Stimulated activated CD4-positive, alpha-beta T cell treated with anti-CD3 and anti-CD28 coated beads, Interleukin-1b, Interleukin-23, amount 100 ng/mL, for 24 hours (primary cell): Measurements from ENCODE around the gene ATP2B2.

Experiments used
- DNase-seq, 4 experiments: peaks; one replicate each; pipeline ENCODE4 v3.0.0-alpha.2; 2020; ENCODE audit warnings: low read depth in 4 of 4, low spot score in 1 of 4

ATP2B2 gene

DNA sequence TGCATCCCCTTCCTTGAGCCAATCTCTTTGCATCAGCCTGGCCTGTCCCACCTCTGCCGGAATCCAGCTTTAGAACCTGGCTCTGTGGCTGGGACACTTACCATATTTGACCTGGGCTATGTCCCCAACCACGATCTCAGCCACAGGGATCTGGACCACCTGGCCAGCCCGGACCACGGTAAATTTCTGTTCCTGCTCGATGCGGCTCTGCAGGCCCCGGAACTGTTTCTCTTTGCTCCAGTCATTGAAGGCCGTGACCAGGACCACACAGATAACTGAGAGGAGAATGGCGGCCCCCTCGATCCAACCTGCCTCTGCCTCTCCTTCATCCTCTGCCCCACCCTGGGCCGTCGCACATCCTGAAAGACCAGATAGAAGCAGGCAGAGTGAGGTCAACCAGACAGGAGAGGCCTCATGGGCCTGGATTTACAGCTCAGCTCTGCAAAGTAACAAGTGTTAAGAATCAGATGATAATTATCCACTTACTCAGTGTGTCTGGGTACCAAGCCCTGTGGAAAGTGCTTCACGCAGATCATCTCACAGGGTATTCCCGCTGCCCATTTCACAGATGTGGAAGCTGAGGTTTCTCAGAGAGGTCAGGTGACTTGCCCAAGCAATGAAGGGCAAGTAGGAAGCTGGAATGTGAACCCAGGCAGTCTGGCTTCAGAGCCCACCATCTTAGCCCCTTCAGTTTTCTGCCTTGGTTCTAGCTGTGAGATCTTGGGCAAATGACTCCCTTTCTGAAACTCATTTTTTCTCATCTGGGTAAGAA lies 103.2 kb downstream of the ATP2B2 start:
- no peak for DNase-seq

DNA sequence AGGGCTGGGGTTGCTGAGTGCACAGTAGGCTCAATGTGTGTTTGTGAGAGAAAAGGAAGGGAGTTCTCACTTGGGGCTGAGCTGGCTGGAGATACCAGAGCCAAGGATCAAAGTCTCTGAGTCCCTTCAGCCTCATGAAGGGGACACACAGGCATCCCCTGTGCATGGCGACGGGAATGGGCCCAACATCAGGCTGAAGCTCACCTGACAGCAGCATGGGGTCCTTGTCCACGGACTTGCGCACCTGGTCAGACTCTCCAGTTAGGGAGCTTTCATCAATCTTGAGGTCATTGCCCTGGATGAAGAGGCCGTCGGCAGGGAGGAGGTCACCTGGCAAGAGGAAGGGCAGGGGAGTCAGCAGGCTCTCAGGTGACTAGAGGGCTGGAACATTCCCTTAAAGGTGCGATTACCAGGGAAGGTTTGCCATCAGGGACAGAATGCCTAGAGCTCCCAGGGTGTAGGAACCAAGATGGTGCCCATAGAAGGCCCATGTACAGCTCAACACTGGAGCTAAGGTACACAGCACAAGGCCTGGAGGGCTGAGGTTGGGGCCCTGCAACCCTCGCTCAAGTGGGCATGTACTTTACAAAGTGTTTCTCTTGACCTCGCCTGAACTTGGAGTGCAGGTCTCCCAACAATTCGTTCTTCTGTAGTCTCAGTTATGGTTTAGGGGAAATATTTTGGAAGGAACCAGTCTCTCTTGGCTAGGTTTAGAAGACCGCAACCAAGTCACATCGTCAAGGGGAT lies 104.5 kb downstream of the ATP2B2 start:
- DNase-seq: no peak

DNA sequence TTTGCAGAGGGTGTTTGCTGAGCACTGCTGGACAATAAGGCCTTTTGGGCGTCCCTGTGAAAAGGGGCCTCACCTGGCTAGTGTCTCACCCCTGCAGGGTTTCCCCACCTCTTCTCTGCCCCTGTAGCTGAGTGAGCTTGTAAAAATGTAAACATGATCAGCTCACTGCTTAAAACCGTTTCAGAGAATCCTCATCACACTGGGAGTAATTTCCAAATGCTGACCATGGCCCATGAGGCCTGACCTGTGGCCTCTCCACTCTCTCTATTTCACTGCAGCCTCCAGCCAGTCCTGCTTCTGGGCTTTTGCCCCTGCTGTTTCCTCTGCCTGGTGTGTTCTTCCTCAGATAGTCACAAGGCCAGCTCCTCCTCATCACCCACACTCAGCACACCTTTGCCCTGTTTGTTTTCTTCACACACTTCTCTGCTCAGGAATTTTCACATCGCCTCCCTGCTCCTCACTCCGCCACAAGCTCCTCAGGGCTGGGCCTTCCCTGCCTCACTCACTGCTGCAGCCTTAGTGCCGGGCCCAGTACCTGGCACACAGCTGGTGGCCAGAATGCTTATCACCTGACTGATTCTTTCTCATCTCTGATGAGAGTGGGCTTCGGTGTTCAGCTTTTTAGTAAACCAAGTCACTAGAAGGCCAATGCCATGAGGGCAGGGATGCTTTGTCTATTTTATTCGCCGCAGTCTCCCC lies 105.2 kb downstream of the ATP2B2 start:
- no peak for DNase-seq

DNA sequence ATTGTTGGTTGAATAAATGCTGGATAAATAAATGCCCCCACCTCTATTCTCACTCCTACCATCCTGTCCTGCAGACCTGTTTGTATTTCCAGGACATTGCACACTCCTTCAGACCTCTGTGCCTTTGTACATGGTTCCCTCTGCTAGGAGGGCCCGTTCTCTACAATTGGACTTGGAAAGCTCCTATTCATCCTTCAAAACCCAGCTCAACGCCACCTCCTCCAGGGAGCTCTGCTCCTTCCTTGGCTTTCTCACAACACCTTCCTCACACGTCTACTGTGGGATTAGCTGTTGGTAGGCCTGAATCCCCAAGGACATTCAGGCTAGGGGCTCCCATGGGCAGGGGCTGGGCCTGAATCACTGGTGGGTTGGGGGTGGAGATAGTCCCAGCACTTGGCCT lies 105.8 kb downstream of the ATP2B2 start:
- no peak for DNase-seq

DNA sequence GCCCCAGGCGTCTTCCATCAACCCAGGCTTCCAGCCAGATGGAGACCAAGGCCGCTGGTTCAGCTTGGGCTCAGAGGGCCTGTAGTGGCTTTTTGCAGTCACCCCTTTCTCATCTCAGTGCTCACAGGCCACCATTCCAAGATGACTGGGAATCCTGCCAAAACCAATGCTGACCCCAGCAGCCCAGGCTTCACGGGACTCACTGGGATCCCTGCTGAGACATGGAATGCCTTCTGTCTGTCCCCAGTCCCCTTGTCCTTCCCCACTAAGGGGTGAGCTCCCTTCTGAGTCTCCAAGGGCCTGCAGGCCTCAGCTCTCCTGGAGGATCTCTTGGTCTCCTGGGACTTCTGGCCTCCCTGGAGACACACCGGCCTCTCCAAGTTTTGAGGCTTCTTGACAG lies 107.0 kb downstream of the ATP2B2 start:
- no peak for DNase-seq

DNA sequence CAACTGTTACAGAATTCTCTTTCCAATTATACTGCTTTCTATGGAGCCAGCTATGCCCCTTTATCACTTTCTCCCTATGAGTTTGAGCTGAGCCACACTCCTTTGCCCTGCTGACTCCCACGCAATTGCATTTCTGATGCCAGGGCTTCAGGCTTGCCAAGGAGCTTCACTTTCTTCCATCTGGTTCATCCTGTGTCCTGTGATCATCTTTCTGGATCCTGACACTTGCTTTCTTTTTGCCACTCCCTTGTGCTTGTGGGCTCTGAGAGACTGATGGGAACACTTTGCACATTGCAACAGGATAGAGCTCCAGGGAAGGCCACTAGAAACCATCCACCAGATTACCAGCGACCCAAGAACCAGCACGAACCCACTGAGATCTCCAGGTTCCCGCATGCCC lies 107.5 kb downstream of the ATP2B2 start:
- DNase-seq: no peak

DNA sequence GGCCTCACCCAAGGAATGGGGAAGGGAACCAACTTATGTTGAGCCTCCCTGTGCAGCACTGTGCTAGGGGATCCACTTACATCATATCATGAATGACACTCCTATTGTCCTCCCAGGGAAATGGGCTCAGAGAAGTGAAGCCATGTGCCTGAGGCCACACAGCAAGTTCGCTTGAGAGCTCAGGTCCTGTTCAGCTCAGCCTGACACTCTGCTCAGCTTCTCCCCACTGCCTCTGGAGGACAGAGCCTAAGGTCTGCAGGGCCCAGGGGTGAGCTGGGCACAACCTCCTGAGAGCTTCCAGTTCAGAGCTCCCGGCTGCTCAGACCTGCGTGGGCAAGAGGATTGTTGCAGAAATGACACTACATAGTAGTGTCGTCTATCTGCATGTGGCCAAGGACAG lies 108.5 kb downstream of the ATP2B2 start:
- no peak for DNase-seq

DNA sequence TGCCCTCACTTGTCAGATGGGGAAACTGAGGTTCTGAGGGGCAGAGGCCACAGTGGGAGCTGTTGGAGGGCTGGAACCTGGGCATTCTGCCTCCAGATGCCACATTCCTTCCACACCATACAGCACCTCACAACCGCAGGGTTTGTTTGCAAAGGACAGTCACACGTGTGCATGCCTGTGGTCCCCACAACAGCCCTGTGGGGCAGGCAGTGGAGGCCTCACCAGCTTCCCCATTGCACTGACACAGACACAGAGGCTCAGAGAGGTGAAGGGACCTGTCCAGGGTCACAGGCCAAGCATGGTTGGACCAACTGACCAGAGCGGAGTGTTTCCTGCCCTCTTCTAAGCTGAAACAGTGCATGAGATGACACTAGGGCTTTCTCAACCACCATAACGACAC lies 109.3 kb downstream of the ATP2B2 start:
- DNase-seq: no peak

DNA sequence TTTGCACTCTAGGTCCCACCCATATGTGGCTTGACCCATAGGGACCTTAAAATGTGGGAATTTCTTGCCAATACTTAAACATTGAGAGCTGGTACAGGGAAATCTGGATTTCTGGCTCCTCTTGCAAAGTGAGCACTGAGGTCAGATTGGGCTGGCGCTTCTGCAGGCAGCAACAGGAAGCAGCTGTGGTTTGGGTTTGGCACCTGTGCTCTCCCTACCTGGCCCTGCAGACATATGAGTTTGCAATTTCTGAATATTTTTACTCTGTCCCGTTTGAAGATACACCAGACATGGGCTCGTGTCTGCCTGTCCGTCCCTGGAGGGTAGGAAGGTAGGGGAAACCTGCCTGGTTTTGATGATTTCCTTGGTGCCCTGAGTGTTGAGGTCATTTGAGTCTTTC lies 109.7 kb downstream of the ATP2B2 start:
- no peak for DNase-seq

DNA sequence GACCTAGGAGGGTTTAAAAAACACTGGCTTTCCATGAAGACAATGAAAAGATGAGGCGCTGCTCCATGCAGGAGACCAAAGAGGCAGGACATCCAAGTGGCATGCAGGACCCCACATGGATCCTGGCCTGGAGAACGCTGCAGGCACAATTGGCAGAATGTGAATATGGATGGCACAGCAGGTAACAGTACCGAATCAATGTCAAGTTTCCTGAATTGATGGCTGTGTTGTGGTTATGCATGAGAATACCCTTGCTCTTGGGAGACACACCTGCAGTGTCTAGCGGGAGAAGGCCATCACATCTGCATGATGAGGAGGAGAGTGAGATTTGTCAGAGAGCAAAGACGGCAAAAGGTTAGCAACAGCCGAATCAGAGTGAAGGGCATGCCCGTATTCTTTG lies 110.2 kb downstream of the ATP2B2 start:
- no peak for DNase-seq

DNA sequence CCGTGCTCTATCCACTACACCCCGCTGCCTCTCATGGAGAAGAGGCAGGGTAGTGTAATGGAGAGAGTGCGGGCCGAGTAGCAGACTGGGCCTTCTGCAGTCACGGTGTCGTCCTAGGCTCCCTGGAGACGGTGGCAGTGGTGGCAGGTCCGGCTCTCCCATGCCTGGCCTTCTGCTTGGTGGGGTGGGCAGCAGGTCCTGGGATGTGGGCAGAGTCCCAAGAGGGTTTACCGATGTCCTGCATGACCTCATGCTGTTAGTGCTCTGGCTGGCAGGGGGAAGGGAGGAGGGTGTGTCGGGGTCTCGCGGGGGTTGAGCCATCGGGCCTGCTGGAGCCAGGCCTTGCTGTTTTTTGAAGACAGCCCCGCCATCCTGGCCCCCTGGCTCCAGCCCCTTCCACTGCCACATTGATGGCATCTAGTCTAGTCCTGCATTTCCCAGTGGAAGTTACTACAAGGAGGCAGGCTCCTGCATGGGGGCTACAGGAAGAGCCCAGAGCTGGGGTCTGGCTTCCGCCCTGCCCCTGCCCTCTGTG lies 110.8 kb downstream of the ATP2B2 start:
- no peak for DNase-seq

DNA sequence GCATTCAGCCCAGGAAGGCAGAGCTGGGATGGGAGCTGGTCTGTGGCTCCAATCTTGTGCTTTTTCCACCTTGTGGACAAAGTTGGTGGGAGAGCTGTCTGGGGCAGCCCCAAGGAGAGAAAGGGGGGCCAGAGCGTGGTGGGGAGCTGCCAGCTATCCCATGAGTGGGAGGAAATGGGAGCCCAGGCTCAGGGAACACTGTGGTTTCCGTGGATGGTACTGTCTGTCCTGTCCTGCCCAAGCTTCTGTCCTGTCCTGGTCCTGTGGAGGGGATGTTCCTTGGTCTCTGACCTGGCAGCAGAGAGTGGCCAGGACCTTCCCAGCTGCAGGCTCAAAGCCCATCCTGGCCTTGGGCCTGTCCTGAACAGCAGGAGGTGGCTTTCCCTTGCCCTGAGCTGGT lies 111.9 kb downstream of the ATP2B2 start:
- no peak for DNase-seq

DNA sequence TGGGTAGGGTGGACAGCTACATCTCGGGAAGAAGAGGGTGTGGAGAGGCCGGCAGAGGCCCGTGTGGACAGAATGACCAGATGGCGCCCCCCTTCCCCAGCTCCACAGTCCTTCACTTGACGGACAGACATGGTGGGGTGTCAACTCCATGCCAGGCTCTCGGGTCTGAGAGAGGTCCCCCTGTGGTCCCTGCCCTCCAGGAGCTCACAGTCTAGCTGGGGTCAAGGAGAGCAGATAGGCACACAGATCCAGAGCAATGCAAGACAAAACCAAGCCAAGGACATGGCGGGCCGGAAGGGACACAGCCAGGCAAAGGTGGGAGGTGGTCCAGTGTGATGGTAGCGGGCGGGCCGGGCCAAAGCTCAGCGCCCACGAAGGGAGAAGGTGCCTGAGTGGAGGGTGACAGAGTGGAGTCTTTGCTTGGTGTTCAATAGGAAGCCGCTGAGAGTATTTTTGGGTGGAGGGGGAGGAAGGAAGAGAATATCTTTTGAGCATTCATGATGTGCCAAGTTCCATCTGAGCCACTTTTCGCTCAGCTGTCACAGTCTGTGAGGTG lies 112.4 kb downstream of the ATP2B2 start:
- DNase-seq: no peak

DNA sequence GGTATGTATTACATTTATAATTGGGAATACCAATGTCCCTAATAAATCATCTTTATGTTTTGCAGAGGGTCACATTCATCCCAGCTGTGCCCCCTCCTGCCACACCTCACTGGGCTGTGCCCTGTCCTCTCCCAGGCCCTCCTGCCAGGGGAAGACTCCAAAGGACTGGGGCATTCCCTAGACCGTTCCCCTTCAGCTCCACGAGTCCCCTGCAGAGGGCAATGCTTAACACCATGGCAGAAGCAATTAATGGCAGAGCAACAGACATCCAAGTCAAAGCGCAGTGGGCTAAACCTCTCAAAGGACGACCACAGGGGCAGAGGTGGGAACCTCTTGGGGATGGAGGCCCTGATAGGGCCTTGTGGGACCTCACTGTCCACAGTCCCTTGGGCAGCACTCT lies 113.1 kb downstream of the ATP2B2 start:
- no peak for DNase-seq

DNA sequence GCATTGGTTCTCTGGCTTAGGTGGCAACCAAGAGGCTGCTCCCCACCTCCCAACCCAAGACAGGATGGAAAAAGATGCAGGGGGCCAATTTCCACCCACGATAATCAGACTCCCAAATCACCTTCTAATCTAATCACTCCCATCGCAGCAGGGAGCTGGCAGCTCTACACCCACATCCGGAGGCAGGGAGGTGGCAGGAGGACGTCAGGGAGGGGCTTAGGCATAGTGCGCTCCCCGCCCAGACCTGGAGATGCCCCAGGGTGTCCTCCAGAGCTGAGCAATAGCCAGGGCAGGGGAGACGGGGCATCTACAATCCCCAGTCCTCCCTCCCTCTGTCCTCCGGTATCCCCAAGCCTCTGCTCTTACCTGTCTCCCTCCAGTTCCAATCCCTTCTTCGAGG lies 114.0 kb downstream of the ATP2B2 start:
- no peak for DNase-seq

DNA sequence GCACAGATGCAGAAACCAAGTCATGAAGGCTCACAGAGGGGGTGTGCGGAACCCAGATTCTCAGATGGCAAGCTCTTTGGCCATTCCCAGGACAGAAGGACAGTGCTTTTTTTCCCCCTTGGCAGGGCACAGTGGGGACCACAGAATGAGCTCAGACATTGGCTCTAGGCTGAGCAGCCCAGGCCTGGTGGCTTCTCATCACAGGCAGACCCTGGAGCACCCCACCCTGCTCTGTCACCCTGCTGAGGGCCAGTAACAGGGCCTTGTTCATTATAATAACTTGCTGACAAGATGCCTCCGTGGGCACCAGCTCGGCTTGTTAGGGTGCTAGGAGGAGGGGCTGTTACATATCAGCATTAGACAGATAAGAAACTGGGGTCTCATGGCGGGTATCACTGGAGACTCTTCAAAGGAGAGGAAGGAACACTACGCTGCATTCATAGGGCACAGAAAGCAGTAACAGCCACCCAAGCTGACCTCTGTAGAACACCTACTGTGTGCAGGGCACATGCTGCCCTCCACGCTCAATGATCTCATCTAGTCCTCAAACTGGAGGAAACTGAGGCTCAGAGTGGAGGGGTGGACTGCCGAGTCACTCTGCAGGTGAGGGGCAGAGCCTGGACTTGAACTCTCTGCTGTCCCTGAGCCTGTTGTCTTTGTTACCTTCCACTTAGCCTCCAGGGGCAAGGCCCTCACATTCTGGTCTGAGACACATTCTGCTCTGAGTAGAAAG lies 114.6 kb downstream of the ATP2B2 start:
- no peak for DNase-seq

DNA sequence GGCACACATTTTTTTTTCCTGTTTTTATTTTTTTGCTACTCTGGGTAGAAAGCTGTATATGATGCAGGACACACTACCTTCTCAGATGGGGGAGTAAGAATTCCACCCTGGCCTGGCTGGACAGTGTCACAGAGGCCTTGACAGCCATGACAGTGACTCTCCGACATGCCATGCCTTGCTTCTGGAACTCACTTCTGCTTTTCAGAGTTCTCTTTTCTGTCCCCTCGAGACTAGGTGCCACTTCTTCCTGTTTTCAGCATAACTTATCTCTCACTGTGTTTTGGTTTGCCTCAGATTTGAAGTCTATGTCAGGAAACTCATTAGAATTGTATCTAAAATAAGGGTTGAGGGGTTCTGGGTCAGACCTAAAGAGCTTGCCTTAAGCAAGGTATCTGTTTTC lies 115.4 kb downstream of the ATP2B2 start:
- no peak for DNase-seq

DNA sequence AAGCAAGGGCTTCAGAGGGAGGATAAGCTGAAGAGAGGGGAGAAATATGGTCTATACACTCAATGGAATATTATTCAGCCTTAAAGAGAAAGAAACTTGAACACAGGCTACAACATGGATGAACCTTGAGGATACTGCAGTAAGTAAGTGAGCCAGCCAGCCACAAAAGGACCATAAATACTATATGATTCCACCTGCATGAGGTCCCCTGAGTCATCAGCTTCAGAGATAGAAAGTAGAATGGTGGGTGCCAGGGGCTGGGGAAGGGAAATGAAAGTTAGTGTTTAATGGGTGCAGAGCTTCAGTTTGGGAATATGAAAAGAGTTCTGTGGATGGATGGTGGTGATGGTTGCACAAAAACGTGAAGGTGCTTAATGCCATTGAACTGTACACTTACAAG lies 116.0 kb downstream of the ATP2B2 start:
- no peak for DNase-seq

DNA sequence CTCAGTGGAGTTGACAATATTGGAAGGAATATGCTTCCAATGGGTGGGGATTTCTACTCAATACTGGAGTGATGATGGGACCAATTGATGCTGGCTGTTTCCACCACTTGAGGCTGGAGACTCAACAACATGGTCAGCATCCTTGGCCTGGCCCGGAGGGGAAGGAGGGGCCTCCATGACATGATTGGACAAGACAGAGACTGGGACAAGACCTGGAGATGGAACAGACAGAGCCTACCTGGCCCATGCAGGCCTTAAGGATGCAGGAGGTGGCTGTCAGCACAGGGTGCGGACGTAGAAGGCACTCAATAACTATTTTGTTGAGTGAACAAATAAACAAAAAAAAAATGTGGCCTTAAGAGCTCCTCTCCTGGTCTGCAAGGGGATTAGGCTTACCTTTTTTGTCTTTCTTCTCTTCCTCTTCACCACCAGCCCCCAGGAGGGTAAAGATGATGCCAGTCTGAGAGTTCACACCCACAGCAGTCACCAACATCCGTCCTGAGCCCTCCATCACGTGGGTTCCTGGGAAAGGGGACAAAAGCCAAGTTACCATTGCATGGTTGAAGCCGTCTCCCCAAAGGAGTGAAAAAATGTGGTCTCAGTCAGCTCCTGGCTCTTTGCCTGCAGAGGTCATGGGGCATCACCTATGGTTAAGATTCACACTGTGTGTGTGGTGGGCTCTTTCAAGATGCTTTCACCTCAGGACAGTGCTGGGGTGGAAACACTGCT lies 117.3 kb downstream of the ATP2B2 start:
- no peak for DNase-seq

DNA sequence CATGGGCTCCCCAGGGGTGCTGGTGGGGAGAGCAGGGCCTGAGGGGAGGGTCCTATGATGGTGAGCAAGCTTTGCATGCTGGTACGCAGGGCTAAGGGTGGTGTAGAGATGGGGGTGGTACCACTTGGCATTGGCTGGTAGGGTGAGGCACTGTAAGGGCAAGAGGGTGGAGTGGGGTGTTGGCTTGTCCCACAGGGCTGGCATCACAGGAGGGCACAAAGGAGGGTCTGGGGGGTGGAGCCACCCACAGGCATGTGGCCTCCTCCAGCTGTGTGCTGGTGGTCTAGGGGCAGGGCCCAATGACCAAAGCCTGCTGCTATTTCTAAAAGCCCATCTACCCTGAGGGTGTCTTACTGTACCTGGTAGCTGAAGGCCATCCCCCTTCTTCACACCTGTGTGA lies 119.3 kb downstream of the ATP2B2 start:
- DNase-seq: no peak
